NCI-H524 (cell line): Measurements from ENCODE around the gene ABCA4.

ENCODE experiments used
- DNase-seq, 2 experiments: peaks; one replicate each; lab custom pipeline; 2025; lab: John Stamatoyannopoulos, UW

Gene ABCA4

DNA sequence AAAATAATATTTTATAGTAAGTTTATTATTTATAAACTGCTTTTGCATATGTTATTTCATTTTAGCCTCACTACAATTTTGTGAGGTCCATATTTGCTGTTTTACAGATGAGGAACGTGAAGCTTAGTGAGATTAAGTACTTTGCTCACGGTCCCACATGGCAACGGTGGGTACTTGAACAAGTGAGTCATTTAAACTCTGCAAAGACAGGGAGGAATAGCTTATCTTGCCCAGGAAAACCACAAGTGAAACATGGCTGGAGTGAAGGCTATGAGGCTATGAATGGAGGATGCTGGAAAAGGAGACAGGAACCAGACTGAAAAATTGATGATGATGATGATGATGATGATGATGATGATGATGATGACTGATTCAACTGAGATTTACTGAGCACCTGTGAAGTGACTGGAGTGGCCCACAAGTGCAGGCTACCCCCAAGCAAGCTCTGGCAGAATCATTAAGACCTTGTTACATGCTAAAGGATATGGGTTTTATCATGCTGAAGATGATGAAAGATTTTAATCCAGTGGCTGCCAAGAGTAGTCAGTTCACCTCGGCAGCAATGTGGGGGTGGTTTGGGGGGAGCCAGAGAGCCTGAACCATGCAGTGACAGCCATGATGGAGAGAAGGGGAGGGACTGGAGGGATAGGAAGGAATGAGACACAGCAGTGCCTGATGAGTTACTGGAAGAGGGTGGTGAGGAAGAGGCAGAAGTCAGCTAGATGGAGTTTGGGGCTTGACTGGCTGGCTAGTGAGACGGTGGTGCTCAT lies 1.4 kb upstream of the ABCA4 start:
- DNase-seq = peak in 1 of 2 experiments; percentile 51

DNA sequence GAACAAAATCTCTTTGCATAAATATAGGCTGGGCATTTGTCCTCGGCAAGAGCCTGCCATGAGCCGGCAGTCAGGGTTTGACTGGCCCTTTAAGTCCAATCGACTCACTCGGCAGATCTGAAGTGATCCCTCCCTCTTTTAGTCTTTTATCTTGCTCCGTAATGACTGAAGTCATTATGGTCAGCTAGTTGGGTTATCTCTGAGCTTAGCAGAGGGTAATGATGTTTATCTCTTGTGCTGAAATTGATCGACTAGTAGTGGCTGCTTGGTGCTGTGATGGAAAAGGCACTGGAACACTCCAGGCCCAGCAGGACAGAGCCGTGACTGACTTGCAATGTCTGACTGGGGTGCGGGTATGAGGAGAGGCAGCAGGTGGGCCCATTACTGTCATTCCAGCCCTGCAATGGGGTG lies 468 bp upstream of the ABCA4 start:
- peak; percentile 63 to 74 for DNase-seq

DNA sequence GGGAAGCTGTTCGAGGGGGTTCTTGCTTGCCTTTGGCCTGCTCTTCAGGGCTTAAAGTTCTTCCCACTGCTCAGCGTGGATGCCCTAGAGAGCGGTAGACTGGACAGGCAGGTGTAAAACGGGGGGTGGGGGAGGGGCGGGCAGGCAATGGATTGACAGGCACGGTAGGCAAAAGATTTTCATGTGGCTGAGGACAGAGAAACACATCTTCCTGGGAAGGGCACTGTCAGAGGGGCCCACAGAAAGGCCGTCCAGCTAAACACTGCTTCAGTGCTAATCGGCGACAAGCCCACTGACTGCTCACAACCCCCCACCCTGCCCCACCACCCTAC lies 412 bp downstream of the ABCA4 start:
- DNase-seq = peak in 1 of 2 experiments; percentile 22

DNA sequence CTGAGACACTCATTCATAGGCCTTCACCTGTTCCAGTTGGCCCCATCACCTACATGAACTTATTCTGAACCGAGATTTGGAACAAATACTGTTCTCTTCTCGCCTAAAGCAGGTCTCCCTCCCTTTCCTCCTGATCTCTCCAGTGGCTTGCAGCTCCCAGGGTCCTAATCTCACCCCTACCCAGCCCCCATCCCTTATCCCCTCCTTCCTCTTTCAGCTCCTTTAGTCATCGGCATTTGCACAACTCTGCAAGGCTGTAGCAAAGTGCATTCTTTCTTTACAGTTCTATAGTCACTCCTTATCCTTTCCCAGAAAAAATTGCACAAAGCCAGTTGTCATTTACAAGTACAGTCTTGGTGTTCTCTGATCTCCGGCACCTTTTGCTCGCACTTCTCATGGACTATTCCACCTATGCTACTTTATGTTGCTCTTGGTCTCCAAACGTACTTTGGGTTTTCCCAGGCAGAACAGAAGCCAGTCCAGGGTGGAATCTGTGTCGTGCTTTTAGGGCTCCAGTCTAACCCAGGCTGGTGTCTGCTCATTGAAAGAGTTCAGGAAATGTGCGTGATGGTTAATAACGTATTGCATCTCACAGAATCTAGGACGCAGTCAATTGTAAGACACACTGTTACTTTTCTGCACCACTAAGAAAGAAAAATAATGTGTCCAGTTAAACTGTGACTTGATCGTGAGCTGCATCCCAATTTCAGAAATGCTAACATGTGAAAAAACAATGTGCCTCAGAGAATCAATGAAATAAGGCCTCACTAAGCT lies 965 bp downstream of the ABCA4 start:
- no peak for DNase-seq

DNA sequence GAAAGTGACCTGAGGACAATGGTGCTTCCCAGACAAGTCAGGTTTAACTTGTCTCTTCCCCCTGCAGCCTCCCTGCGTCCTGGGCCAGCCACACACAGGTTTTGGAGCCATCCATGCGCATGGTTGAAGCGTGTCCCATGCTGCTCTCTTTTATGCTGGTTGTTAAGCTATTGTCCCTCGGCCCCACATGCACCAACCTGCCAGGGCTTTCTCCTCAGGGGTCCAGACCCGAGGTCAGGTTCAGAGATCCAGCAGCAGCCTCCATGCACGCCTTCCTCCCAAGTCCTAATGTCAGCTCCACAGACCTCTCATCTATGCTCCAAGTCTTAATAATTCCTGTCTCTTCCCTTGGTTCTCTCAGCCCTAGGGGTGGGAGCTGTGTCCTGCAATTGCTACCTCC lies 1.6 kb downstream of the ABCA4 start:
- no peak for DNase-seq

DNA sequence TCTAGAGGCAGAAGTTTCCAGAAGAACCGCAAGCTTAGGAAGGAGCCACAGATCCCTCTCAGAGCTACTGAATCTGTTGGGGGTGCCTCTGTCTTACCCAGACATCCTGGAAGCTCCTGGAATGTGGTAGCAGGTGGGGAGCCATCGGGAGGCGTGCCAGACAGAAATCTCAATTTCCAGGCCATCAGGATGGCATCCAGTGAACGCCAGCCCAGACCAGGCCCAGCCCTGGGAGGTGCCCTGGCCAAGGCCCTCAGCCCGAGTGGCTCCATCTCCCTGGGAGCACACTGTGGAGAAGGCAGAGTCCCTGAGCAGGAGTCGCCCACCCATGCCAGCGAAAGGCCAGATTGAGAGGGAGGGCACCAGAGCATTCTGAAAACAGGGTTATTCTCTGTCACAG lies 2.5 kb downstream of the ABCA4 start:
- no peak for DNase-seq

DNA sequence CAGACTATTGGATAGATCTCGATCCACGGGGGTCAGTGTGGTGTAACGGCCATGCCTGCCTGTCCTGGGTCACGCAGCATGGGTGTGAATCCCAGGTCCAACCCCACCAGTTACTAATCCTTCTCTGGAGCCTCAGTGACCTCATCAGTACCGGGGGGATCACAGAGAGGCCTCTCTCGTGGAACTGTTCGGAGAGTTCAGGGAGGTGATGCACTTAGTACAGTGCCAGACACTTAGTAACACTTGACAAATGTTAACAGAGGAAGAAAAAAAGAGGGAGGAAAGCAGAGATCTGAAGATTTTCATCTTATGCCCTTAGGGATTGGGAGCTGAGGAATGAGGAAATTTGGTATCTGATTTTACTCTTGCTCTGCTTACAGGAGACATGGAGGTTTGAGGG lies 2.9 kb downstream of the ABCA4 start:
- DNase-seq = no peak

DNA sequence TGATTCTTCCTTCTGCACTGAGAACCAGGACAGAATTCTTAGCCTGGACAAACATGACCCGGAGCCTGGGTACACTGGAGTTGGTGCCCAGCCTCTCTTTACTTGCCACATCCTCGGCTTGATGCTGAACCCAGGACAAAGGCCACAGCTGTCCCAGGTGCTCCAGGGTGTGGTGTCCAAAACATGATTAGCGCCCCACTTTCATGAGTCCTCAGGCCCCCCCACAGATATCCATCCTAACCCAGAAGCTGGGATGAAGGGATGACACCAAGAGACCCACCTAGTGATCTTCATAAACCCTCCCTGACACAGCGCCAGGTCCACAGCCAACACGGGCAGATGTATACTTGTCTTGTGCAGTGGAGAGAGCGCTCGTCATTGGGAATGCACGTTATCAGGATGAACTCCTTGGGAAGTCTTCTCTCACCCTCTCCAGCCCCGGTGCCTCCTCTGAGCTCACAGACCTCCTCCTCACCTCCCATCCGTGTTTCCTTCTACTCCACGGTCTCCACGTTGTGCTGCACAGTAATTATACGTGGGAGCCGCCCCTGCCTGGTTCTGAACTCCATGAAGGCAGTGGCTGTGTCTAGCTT lies 3.6 kb downstream of the ABCA4 start:
- DNase-seq = no peak

DNA sequence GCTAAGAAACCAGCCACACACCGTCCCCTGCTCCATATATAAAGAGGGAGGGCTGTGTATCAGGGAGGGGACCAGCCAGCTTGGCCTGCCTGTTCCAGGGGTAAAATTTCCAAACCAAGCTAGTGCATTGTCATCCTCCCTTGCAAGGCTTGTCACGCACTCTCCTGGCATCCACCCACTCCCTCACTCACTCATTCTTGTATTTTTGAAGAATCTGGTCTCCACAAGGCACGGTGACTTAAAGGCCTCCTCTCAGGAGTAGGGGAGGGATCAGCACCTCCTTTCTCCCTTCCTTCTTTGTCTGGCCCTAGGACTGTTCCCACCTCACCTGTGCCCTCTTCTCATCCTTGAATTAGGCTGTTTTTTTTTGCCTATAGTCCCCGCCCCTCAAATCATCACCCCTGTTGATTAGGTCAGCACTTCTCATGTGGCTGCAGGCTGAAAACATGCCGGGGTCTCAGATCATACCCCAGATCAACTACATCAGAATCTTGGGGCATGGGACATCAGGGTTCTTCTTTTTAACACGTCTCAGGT lies 5.0 kb downstream of the ABCA4 start:
- no peak for DNase-seq

DNA sequence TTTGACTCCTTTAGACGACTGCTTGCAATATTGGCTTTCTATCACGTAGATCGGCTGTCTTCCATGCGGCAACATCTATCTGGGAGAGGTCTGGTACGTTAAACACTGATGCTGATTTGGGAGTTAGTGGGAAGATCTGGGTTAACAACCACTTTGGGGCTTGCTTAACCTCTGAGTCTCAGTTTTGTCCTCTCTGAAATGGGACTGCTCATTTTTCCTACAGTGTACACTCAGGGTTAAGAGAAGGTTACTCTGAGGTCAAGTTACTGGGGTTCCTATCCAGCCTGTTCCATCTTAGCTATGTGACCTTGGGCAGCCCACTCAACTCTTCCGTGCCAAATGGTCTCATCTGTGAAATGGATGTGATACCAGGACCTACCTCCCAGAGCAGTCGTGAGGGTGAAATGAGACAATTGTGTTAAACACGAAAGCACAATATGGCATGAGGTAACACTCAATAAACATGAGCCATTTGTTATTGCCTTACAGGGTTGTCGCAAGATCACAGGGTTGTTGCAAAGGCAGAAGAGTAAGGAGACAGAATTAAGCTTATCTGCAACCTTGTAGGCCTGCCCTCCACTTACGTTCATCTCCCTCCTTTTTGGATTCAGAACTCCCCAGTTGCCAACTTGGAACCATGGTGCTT lies 5.6 kb downstream of the ABCA4 start:
- DNase-seq = no peak

DNA sequence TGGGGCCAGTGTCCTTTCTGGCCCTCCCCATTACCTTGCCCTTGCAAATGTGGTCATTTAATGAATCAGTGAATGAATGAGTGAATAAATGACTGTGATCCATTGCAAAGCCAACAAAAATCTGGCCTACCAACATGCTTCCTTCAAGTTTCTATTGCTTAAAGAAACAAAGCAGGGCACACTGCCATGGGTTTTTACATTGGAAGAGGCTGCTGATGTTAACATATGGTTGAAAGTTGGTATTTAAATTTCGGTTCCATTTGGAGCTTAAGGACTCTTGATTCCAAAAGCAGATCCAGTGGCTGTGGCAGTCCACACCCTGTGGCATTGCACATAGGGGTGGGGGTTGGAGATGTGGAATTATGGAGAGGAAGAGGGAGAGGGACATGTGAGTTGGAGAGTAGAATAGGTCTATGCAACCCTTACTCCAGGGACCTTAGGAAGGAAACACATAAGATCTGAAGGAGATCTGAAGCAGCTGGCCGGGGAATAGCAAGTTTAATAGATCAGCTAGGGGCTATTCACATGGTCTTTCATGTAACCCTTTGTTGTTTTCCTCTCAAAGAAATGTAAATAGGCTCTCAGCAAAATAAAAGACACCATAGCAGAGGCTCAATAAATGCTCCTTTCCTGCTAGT lies 7.2 kb downstream of the ABCA4 start:
- peak in 1 of 2 experiments; percentile 33 for DNase-seq

DNA sequence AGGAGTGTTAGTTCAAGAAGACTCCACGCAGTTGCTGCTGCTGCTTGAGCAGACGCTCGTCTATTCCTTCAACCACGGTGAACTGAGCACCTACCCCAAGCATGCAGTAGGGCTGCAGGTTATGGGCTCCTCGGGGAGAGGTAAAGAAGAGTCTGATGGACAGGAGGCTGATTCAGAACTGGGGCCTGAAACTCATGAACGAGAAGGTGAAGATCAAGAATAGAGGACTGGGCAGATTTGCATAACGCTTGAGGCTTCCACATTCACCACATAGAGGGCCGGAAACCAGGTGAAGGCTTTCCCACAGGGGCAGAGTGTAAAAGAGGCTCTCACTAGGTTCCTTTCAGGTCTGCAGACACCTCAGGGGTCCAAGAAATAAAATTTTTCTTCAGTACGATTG lies 9.1 kb downstream of the ABCA4 start:
- DNase-seq = no peak

DNA sequence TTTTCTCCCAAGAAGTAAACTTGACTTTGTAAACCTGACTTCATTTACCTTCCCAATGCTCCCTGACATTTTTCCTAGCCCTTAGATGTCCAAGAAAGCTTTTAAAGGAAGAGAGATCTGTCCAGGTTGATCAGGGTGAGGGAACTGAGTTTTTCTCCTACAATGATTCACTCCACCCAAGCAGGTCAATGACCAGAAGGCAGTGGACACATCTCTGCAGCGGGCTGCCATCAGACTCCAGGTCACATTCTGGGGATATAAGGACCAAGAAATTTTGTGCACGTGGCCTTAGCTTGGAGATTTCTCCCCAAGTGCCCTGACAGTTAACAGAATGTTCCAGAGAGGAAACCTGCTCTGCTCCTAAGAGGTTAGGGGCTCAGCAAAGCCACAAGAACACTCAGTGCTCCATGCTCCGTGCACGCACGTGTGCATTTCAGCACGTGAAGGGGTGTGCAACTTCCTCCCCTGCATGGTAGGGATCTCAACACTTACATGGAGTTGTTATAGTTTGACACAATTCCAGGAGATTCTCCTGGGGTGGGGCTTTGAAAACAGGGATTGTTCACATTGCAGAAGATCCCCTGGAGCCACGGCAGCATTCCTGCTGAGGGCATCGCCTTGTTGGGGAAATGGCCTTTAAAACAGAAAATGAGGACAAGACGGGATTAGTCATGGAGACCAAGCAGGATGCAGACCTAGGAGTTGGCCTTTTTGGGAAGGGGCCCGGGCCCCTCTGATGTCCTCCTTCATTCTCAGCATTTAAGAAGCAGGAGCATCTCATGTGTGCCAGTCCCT lies 9.8 kb downstream of the ABCA4 start:
- DNase-seq = no peak

DNA sequence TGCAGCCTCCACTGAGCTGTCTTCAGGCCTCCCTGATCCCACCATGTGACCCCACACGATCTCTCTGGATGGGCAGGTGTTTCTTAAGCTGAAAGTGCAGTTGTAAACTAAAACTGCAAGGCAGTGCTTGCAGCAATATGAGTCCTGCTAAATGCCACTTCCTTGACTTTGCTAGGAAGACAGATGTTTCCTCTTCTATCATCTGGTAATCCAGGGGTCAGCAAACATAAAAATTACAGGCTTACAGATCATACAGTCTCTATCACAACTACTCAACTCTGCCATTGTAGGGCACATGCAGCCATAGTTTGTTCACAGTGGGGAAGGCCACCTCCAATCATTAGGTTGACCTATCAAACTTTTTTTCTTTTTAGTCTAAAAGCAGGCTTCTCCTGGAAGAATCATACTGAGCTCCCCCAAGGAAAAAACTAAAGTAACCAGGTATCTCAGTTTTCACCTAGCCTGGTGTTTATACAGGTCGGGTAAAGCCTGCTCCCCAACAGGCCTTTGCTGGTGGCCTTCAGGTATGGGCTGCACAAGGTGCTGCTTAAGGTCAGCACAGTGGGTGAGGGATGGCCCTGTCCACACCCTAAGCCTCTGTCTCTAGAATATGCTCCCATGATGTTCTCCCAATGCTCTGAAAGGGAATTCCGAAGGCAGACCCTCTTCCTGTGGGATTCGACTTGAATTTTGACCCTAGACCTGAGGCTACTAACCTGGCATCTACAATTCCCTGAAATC lies 10.8 kb downstream of the ABCA4 start:
- DNase-seq = peak in 1 of 2 experiments; percentile 42

DNA sequence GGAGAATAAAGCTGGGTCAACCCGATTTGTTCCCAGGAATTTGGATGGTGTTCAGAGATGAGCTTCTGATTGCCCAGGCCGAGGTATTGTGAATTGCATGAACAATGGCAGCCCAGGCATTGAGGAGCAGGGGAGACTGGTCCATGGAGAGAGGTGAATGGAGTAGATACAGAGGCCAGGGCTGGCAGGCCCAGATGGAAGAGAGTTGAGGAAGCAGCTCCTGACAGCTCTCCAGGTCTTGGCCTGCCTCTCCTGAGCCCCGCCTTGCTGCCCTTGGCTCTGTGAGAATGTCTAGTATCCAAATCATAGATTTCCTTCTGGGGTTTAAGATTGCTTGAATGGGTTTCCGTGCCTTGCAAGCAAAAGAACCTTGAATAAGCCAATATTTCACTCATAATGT lies 11.5 kb downstream of the ABCA4 start:
- DNase-seq = no peak

DNA sequence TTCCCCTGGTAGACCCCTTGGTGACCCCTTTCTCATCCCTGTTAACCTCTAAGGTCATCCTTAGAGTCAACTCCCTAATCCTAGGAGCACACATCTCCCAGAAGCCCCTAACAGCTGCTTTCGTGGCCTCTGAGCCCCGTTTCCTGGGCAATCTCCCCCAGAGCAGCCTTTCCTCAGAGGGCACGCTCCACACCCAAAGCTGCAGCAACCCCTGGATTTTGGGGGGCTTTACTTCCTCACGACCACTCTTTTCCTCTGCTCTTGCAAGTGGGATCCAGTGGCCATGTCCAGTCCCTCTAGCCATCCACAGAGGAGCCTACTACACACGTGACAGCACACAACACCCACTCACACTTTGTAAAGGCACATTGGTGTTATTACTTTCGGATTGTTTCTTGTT lies 13.8 kb downstream of the ABCA4 start:
- DNase-seq = no peak

DNA sequence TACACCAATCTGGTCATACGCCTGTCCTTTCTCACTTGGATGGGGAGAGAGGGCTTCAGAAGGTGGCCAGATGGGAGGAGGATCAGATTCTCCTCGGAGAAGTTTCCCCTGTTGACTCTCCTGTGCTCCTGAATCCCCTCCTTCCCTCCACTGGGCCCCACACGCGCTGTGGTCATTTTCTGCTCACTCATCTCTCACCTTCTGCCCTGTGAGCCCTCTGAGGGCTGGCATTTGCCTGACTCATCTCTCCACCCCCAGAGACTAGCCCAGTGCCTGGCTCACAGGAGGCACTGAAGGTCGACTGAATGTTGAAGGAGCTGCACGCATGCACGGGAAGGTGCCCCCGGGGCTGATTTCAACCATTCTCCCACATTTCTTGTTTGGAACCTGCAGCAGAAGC lies 14.2 kb downstream of the ABCA4 start:
- DNase-seq = no peak

DNA sequence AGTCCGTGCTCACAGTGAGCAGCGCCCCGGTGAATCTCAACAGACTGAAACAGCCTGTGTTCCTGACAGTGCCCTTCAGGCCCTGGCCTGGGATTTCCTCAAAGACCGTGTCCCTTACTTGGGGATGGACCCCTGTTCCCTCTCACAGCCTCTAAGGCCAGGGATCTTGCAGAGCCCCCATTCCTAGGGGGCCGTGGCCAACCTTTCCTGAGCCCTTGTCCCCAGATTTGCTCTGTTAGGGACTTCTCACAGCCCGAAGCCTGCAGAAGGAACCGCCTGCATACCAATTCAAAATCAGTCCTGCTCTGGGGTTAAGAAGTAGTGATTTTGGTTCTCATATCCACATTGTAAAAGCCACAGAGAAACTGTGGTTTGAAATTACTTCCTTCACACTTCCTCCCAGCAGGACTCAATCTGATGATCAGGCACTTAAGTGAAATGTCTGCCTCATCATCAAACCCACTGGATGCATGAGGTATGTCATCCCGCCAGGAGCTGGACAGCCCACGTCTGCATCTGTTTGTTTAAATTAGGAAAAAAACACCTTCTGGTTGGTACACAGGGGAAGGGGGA lies 14.9 kb downstream of the ABCA4 start:
- no peak for DNase-seq

DNA sequence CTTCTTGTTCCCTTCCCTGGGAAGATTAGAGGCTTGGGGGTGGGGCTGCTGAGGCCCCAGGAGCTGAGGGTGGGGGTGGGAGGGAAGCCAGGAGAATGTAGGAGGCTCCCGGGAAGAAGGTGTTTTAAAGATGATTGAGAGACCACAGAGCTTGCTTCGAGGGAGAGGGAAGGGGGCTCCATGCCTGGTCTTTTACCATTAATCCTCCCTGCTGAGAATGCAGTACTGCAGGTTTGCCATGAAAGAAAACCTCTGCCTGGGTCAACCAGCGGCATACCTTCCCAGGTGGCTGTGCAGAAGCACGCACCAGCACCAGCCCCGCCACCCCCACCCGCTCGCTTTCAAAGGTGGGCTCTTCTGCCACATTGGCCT lies 15.4 kb downstream of the ABCA4 start:
- no peak for DNase-seq
